Measurements from ENCODE around the gene HPCAL1. TPM values are rescaled to one million over a fixed set of nuclear protein-coding genes. Genes with fewer than 3 reads are reported as not detected.
A peak's percentile ranks its signal among the peaks of the same experiment; 100 is the strongest.

HPCAL1 gene
- total RNA-seq, 1 donor from 2014 or later = 9.0 TPM

DNA sequence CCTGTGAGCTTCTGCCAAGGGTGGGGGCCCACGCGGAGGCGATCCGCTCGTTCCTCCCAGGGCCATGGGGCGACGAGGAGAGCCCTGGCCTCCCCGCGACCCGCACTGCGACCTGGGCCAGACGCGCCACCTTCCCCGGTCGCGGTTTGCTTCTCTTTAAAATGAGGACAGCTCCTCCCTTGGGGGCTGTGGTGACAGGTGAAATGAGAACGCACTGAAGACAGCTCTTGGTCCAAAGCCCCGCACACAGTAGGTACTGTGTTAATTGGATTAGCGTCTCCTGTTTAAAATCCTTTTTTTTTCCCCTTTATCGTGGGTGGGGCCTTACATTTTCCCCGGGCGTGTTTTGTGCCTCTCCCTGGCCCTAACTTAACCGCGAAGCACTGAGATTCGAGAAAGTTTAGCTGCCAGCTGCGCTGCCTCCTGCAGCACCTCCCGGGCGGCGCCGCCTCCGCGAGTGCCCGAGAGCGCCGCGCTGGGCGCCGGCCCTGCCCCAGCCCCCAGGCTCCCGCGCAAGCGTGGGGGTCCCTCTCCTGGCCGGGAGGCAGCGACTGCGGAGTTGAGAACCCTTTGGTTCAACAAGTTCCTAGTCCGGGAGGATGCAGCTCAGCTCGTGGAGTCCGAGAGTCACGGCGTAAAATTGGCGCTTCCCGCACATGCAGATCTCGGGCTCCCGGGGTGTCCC is 1.1 kb downstream of the HPCAL1 start:
- FAIRE-seq (no peak), DNase-seq (ENCODE audit: low read depth) (no peak)
- TF ChIP-seq, protein P1, sequence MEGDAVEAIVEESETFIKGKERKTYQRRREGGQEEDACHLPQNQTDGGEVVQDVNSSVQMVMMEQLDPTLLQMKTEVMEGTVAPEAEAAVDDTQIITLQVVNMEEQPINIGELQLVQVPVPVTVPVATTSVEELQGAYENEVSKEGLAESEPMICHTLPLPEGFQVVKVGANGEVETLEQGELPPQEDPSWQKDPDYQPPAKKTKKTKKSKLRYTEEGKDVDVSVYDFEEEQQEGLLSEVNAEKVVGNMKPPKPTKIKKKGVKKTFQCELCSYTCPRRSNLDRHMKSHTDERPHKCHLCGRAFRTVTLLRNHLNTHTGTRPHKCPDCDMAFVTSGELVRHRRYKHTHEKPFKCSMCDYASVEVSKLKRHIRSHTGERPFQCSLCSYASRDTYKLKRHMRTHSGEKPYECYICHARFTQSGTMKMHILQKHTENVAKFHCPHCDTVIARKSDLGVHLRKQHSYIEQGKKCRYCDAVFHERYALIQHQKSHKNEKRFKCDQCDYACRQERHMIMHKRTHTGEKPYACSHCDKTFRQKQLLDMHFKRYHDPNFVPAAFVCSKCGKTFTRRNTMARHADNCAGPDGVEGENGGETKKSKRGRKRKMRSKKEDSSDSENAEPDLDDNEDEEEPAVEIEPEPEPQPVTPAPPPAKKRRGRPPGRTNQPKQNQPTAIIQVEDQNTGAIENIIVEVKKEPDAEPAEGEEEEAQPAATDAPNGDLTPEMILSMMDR (IDR thresholded peaks at IDR 0.05; ENCODE audit: insufficient read depth, low read length, severe bottlenecking) = no peak
- no peaks in the 10 kb centered on the region for H3K36me3 ChIP-seq (ENCODE audit: control insufficient read depth, insufficient read depth, low read length)
- no peaks in the 10 kb centered on the region for H3K27me3 ChIP-seq (ENCODE audit: control insufficient read depth, insufficient read depth, low read length)
- peak overlapping the region; percentile 81 for H3K4me3 ChIP-seq (ENCODE audit: low read depth, low read length)

DNA sequence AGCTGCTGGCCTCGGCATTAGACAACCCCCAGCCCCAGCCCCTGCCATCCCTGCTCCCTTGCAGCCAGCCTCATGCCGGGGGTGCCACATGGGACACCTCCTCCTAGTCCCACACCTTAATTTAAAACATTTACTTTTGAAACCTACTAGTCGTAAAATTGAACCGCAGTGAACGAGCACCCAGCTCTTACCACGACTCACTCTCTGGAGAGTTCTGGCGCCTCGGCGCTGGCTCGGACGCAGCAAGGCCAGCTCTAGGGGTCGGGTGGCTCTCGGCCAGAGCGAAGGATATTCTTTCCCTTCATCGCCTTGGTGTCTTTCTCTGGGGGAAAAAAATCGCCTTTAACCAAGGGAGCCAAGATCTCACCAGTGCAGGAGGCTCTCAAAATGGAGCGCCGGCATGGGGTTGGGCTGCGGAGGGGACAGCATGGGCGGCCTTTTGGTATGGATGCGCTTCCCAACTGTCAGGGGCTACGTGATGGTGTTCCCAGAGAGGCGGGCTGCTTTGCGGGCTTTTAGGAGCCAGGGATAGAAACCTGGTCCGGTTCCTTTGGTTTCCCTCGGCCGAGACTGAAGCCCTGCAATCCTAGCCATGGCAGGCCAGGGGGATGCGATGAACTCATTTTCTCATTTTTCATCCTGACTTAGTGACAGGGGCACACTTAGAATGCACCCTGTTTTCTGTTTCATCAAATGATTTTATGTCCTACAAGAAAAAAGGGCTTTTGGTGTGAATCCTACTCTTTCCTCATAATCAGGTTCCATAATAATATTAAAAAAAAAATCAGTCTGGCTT is 2.0 kb downstream of the HPCAL1 start:
- FAIRE-seq = no peak
- TF ChIP-seq, protein P1 (IDR thresholded peaks at IDR 0.05; ENCODE audit: insufficient read depth, low read length, severe bottlenecking) = no peak
- H3K4me3 ChIP-seq (ENCODE audit: low read depth, low read length) = peak overlapping the region; percentile 81
- no peaks in the 10 kb centered on the region for H3K27me3 ChIP-seq (ENCODE audit: control insufficient read depth, insufficient read depth, low read length)
- no peaks in the 10 kb centered on the region for H3K36me3 ChIP-seq (ENCODE audit: control insufficient read depth, insufficient read depth, low read length)
- DNase-seq (ENCODE audit: low read depth) = no peak

DNA sequence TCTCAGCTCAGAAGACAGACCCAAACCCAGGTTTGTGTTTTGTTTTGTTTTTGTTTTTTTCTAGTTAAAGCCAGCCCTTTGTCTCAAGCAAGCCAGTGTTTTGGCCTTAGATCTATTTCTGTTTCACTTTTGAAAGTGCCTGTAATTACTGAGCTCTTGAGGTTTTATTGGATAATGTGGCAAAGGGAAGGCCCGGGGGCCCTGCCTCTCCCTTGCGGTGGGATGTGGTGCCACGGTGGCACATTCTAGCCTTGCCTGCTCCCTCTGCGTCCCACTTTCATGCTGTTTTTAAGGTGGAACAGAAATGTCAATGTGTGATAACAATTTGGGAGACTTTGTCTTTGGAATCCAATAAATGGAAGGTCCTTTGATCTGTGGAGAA is 2.5 kb downstream of the HPCAL1 start:
- TF ChIP-seq, protein P1 (IDR thresholded peaks at IDR 0.05; ENCODE audit: insufficient read depth, low read length, severe bottlenecking) = no peak
- H3K36me3 ChIP-seq (ENCODE audit: control insufficient read depth, insufficient read depth, low read length) = no peaks in the 10 kb centered on the region
- FAIRE-seq (no peak), DNase-seq (ENCODE audit: low read depth) (no peak)
- H3K4me3 ChIP-seq (ENCODE audit: low read depth, low read length) = no peak overlapping the region
- no peaks in the 10 kb centered on the region for H3K27me3 ChIP-seq (ENCODE audit: control insufficient read depth, insufficient read depth, low read length)

DNA sequence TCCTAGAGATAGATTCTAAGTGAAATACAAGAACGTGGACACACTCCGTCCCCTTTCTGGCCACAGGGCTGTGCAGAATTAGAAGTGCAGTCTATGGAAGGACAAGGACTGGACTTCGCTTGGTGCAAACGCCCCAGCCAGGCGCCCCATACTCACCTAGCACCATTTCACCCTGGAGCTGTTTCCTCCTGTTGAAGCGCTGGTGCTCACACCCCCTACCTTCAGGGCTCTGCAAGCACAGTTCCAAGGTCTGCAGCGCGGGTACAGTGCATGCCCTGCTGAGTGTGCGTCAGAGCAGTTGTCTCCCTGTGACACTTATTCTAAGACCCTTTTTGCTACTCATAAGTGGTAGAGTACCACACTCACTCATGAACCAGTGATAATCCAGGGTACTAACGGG is 3.0 kb downstream of the HPCAL1 start:
- no peak for FAIRE-seq
- no peak overlapping the region for H3K4me3 ChIP-seq (ENCODE audit: low read depth, low read length)
- H3K27me3 ChIP-seq (ENCODE audit: control insufficient read depth, insufficient read depth, low read length) = no peaks in the 10 kb centered on the region
- no peak for DNase-seq (ENCODE audit: low read depth)
- TF ChIP-seq, protein P1 (IDR thresholded peaks at IDR 0.05; ENCODE audit: insufficient read depth, low read length, severe bottlenecking) = no peak
- H3K36me3 ChIP-seq (ENCODE audit: control insufficient read depth, insufficient read depth, low read length) = no peaks in the 10 kb centered on the region

DNA sequence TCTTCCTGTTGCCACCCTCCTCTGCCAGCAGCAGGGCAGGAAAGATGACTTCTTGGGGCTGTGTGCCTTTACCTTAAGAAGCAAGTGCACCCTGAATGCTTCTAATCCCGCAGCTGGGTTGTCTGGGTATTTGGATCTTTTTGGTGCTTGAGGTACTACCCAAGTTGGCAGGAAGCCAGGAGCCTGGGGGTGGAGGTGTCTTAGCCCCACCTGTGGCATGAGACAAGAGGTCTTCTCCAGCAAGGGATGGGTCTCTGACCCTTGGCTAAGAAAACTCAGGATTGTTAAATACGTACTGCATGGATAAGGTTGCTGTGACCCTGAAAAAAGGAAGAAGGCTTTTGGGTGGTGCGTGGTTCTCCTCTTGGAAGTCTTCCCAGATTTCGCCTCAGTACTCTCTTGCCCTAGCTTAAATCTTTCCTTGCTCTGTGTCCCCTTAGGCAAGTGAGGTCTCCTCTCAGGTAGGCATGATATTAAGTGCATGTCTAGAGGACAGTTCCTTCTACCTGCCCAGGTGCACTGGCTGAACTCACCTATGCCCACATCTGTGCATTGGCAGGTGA is 4.3 kb downstream of the HPCAL1 start:
- Histone ChIP-seq H3K4me3 (ENCODE audit: low read depth, low read length) (no peak overlapping the region), H3K36me3 (ENCODE audit: control insufficient read depth, insufficient read depth, low read length) (no peaks in the 10 kb centered on the region), H3K27me3 (ENCODE audit: control insufficient read depth, insufficient read depth, low read length) (no peaks in the 10 kb centered on the region)
- no peak for DNase-seq (ENCODE audit: low read depth)
- TF ChIP-seq, protein P1 (IDR thresholded peaks at IDR 0.05; ENCODE audit: insufficient read depth, low read length, severe bottlenecking) = no peak
- FAIRE-seq = no peak

Measured in bronchial epithelial cell (primary cell).